Measurements from ENCODE around the gene TIFAB. TPM values are rescaled to one million over a fixed set of nuclear protein-coding genes. Genes with fewer than 3 reads are reported as not detected.
A peak's percentile ranks its signal among the peaks of the same experiment; 100 is the strongest.

TIFAB gene
- polyA plus RNA-seq, 2 donors, result 0.02 to 0.18 TPM

- Histone ChIP-seq H3K27ac (ENCODE audit: low read depth in 2 of 2, low read length in 1 of 2) (no peak overlapping the region), H3K4me1 (ENCODE audit: control insufficient read depth in 2 of 2, insufficient read depth in 2 of 2, low read length in 1 of 2) (no peaks in the 10 kb centered on the region), H3K36me3 (ENCODE audit: control insufficient read depth in 2 of 2, insufficient read depth in 2 of 2, low read length in 1 of 2) (no peaks in the 10 kb centered on the region), H3K9me3 (ENCODE audit: control insufficient read depth in 2 of 2, insufficient read depth in 1 of 2, low read depth in 1 of 2, low read length in 1 of 2) (no peaks in the 10 kb centered on the region), H3K4me3 (ENCODE audit: low read depth in 1 of 2, low read length in 2 of 2) (no peak overlapping the region), H3K27me3 (ENCODE audit: control insufficient read depth in 1 of 2, insufficient read depth in 2 of 2, low read length in 2 of 2) (no peaks in the 10 kb centered on the region)
- 88 to 92% methylated on average over 2 of the region's 2 CpGs for WGBS, 2 donors
Measured at GRCh38 chr5:135405082-135405481, 47.1 kb downstream of the TIFAB start.

DNA sequence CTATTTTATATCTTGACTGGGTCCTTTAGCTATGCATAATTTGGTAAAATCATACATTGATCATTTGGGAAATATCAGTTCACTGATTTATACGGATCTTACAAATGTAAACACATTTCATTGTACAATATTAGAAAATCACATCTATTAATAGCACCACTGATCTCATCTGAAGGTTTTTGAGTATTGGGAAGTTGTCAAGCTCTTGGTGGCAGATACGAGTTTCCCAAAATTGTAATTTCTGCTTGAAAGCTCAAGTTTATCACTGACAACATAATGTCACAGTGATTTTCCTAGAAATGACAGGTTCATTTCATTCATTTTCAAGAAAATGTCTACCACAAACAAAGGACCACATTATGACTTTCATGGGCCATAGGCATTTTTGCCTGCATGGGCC is 50.1 kb downstream of the TIFAB start:
- no peaks in the 10 kb centered on the region for H3K4me1 ChIP-seq (ENCODE audit: control insufficient read depth in 2 of 2, insufficient read depth in 2 of 2, low read length in 1 of 2)
- 78 to 86% methylated on average over 2 of the region's 2 CpGs for WGBS, 2 donors
- no peaks in the 10 kb centered on the region for H3K27me3 ChIP-seq (ENCODE audit: control insufficient read depth in 1 of 2, insufficient read depth in 2 of 2, low read length in 2 of 2)
- no peak overlapping the region for H3K4me3 ChIP-seq (ENCODE audit: low read depth in 1 of 2, low read length in 2 of 2)
- H3K9me3 ChIP-seq (ENCODE audit: control insufficient read depth in 2 of 2, insufficient read depth in 1 of 2, low read depth in 1 of 2, low read length in 1 of 2), result no peaks in the 10 kb centered on the region
- H3K27ac ChIP-seq (ENCODE audit: low read depth in 2 of 2, low read length in 1 of 2), result no peak overlapping the region
- H3K36me3 ChIP-seq (ENCODE audit: control insufficient read depth in 2 of 2, insufficient read depth in 2 of 2, low read length in 1 of 2), result no peaks in the 10 kb centered on the region

GRCh38 chr5:135400866-135401265 is 51.3 kb downstream of the TIFAB start:
- Histone ChIP-seq H3K27ac (ENCODE audit: low read depth in 2 of 2, low read length in 1 of 2) (no peak overlapping the region), H3K36me3 (ENCODE audit: control insufficient read depth in 2 of 2, insufficient read depth in 2 of 2, low read length in 1 of 2) (no peaks in the 10 kb centered on the region), H3K4me1 (ENCODE audit: control insufficient read depth in 2 of 2, insufficient read depth in 2 of 2, low read length in 1 of 2) (no peaks in the 10 kb centered on the region), H3K27me3 (ENCODE audit: control insufficient read depth in 1 of 2, insufficient read depth in 2 of 2, low read length in 2 of 2) (no peaks in the 10 kb centered on the region), H3K4me3 (ENCODE audit: low read depth in 1 of 2, low read length in 2 of 2) (no peak overlapping the region), H3K9me3 (ENCODE audit: control insufficient read depth in 2 of 2, insufficient read depth in 1 of 2, low read depth in 1 of 2, low read length in 1 of 2) (no peaks in the 10 kb centered on the region)
- 63 to 64% methylated on average over 5 of the region's 5 CpGs for WGBS, 2 donors

DNA sequence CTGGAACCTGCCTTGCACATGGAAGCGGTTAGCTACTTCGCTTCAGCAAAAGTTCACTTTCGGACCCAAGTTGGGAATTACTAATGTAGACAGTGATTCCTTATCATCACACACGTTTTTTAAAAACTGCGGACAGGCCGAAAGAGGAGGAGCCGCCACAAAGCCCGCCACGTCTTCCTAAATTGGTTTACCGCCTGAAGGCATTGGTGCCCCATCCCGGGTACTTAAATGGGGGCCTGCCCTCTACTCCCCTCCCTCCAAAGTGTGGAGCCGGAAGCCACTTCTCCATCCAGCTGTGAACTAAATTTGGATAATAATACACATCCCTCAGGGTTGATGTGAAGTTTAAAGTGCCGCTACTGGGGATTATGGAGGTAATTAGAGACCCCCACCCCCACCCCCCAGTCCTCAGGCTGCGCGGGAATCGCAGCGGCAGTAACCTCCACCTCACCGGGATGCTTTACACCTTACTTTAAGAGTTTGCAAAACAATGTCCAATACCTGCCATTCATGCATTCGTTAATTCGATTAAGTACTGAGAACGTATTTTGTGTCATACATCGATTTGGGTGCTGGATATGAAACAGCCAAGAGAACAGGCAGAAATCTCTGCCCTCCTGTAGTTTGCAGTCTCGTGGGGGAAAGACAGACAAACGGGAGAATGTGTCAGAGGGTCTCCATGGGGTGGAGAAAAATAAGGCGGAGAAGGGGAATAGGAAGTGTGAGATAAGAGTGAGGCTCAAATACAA is 52.2 kb downstream of the TIFAB start:
- no peaks in the 10 kb centered on the region for H3K9me3 ChIP-seq (ENCODE audit: control insufficient read depth in 2 of 2, insufficient read depth in 1 of 2, low read depth in 1 of 2, low read length in 1 of 2)
- WGBS, 2 donors, result 37 to 42% methylated on average over 25 of the region's 25 CpGs
- H3K27ac ChIP-seq (ENCODE audit: low read depth in 2 of 2, low read length in 1 of 2), result peak overlapping the region in 1 of 2 donors; percentile 90

DNA sequence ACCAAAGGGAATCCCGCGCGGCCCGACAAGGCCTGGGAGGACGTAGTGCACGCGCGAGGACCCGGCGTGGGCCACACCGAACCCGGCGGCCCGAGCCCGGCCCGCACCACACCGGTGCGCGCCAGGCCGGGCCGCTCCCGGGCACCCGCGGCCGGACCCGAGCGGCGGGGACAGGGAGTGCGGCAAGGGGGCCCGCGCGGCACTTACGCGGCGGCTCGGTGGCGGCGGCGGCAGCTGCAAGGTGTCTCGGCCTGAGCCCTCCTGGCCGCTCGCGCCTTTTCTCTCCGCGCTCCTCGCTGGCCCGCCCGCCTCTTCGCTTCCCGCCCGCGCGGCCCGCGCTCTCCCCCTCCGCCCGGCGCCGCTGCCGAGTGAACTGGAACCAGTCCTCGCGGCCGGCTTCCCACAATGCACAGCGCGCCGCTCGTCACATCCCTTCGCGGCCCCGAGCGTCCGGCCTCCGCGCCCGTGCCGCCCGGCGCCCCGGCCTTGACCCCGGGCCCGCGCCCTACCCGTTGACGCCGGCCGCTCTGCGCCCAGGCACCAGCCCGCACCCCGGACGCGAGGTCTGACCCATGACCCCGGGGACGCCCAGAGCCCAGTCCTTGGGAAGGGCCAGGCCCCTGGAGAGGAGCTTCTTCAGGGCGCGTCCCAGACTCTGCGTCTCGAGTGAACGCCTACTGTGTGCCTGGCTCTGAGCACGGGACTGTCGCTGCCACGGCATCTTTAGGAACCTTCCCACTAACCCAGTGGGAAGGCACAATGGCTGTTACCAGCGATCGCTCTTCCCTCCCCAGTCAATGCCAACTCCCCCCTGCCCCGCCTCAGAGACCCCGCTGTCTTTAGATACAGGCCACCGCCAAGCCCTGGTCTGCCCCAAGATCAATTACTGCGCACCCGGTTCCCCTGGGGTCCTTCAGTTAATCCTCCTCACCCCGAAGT is 53.0 kb downstream of the TIFAB start, which contains the start of gene MACROH2A1:
MACROH2A1 (minus strand) TSS at position 377 of the 939 bp plus-strand sequence. CDS start 10,138 bp downstream, outside the sequence.
- Histone ChIP-seq H3K27me3 (ENCODE audit: control insufficient read depth in 1 of 2, insufficient read depth in 2 of 2, low read length in 2 of 2) (no peaks in the 10 kb centered on the region), H3K27ac (ENCODE audit: low read depth in 2 of 2, low read length in 1 of 2) (peak within 1 kb of the TSS; percentile 85 to 90), H3K4me3 (ENCODE audit: low read depth in 1 of 2, low read length in 2 of 2) (peak within 1 kb of the TSS; percentile 76 to 90), H3K4me1 (ENCODE audit: control insufficient read depth in 2 of 2, insufficient read depth in 2 of 2, low read length in 1 of 2) (peaks cover 1 to 10% of the 10 kb centered on the region in 2 donors), H3K9me3 (ENCODE audit: control insufficient read depth in 2 of 2, insufficient read depth in 1 of 2, low read depth in 1 of 2, low read length in 1 of 2) (no peaks in the 10 kb centered on the region), H3K36me3 (ENCODE audit: control insufficient read depth in 2 of 2, insufficient read depth in 2 of 2, low read length in 1 of 2) (no peaks in the 10 kb centered on the region)
- 1% methylated on average over 75 to 109 of the region's 109 CpGs for WGBS, 2 donors

More for the DNA sequence above, 52.2 kb downstream of the TIFAB start:
- H3K36me3 ChIP-seq (ENCODE audit: control insufficient read depth in 2 of 2, insufficient read depth in 2 of 2, low read length in 1 of 2), result no peaks in the 10 kb centered on the region
- peak overlapping the region; percentile 76 to 90 for H3K4me3 ChIP-seq (ENCODE audit: low read depth in 1 of 2, low read length in 2 of 2)
- no peaks in the 10 kb centered on the region for H3K27me3 ChIP-seq (ENCODE audit: control insufficient read depth in 1 of 2, insufficient read depth in 2 of 2, low read length in 2 of 2)
- H3K4me1 ChIP-seq (ENCODE audit: control insufficient read depth in 2 of 2, insufficient read depth in 2 of 2, low read length in 1 of 2), result peaks cover 0 to 3% of the 10 kb centered on the region in 2 donors

- Histone ChIP-seq H3K27me3 (ENCODE audit: control insufficient read depth in 1 of 2, insufficient read depth in 2 of 2, low read length in 2 of 2) (no peaks in the 10 kb centered on the region), H3K27ac (ENCODE audit: low read depth in 2 of 2, low read length in 1 of 2) (peak overlapping the region; percentile 85 to 90), H3K36me3 (ENCODE audit: control insufficient read depth in 2 of 2, insufficient read depth in 2 of 2, low read length in 1 of 2) (no peaks in the 10 kb centered on the region), H3K4me3 (ENCODE audit: low read depth in 1 of 2, low read length in 2 of 2) (peak overlapping the region; percentile 76 to 90), H3K4me1 (ENCODE audit: control insufficient read depth in 2 of 2, insufficient read depth in 2 of 2, low read length in 1 of 2) (peaks cover 5 to 13% of the 10 kb centered on the region in 2 donors), H3K9me3 (ENCODE audit: control insufficient read depth in 2 of 2, insufficient read depth in 1 of 2, low read depth in 1 of 2, low read length in 1 of 2) (no peaks in the 10 kb centered on the region)
- 1% methylated on average over 39 to 43 of the region's 43 CpGs for whole genome bisulfite sequencing, 2 donors
Measured at GRCh38 chr5:135398160-135398854, 53.8 kb downstream of the TIFAB start.

Other genes with a start within 250 kb of the TIFAB start
- 100 to 1,000 TPM; 210 to 233 TPM for gene MACROH2A1, start 53.1 kb downstream of the TIFAB start, polyA plus RNA-seq
- under 1 TPM; 0.04 to 0.20 TPM for gene DCANP1, start 5.0 kb downstream of the TIFAB start, polyA plus RNA-seq
- gene NEUROG1, start 83.6 kb upstream of the TIFAB start, polyA plus RNA-seq, result under 1 TPM in 1 of 2 donors, not detected in 1; 0.02 TPM
- 100 to 1,000 TPM in 1 of 2 donors, 10 to 100 TPM in 1; 88.9 to 199 TPM for gene CXCL14, start 126.6 kb upstream of the TIFAB start, polyA plus RNA-seq